Measurements from ENCODE around the gene TELO2.

- TF ChIP-seq CTCF (conservative IDR thresholded peaks at IDR 0.05 in 1 of 2, IDR thresholded peaks at IDR 0.05 in 1 of 2; ENCODE audit: low read depth in 1 of 2, low read length in 2 of 2) (no peak), EZH2 (IDR thresholded peaks at IDR 0.05; ENCODE audit: low read length, missing control alignments) (no peak)
Measured at GRCh38 chr16:1474082-1474795, 18.9 kb upstream of the TELO2 start.
